ENCODE results near the gene RHOF.

The RHOF gene

DNA sequence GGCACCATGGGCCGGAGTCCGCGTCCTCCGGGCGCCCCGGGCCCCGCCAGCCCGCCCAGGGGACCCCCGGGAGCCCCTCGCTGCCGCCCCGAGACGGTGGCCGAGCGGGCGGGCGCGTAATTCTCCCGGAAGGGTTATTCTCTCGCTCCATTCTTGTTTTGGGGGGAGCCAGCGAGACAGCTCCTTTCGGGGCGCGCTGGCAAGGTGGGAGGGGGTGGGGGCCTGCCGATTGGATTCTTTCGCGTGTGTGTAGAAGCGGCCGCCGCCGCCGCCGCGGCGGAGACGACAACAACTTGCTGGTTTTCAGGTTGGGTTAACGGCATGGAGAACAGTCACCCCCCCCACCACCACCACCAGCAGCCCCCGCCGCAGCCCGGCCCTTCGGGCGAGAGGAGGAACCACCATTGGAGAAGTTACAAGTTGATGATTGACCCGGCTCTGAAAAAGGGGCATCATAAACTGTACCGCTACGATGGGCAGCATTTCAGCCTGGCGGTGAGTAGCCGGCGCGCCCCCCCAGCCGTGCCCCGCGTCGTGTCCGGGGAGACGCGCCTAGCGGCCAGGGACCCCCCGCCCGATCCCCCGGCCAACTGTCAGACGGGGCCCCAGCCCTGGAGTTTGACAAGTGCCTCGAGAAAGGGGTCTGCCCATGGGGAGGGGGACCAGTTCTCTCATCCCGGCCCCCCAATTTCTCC, 11.1 kb upstream of the RHOF start:
- peak; percentile 7 for DNase-seq

DNA sequence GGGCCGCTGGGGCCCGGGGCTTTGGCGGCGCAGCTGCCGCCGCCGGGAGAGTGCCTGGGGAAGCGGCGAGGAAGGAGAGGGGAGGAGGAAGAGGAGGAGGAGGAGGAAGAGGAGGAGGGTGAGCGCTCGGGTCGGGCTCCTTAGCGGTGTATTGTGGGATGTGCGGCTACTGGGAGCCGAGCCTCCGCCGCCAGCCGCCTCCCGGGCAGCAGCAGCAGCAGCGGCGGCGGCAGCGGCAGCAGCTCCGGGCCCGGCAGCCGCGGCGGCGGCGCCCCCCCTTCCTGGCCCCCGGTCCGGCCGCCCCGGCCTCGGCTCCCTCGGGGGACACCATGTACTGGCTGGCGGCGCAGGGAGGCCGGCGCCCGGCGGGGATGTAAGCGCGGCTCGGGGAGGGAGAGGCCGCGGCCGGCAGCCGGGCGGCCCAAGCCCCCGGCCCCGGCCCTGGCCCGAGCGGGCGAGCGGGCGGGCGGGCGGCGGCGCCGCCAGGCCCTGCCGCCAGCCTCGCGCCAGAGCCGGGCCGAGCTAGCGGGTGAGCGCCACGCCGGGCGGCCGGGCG, 10.5 kb upstream of the RHOF start, which contains the start of gene SETD1B:
Gene SETD1B, plus strand, starts transcription at position 149 of the 556 bp plus-strand sequence. CDS start 729 bp downstream, outside the sequence.
- no peak for DNase-seq

DNA sequence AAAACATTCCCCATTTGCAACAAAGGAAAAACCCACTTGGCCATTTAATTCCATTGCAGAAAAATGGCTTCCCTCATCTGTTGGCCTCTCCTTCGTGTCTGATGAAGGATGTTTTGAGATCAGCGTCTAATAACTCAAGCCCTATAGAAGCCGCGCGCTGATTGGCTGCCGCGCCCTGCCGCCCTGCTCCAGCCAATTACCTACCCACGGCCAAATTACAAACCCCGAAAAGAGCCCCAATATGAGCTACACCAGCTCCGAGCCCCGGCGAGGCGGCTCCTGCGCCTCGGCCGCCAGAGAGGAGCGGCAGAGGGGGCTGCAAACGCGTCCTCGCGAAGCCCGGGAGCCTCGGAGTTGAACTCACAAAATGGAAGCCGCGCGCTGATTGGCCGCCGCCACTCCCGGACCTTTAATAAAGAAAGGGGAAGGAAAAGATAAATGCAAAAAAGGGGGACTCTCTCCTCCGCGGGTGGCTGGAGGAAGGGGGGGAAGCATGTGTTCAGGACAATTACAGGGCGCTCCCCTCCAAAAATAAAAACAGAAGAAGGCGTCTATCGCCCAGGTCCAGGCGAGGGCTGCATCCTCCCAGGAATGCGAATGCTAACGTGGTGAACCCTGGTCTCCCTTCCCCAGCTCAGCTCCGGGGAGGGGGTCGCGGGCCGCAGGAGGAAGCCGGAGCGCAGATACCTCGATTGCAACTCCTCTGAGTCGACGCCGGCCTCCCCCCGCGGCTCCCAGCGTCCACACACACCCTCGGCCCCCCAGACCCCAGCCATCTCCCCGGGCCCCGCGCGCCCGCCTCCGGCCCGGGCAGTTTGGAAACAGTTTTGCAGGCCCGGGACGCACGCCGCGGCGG, 9.6 kb upstream of the RHOF start:
- DNase-seq: peak; percentile 94

DNA sequence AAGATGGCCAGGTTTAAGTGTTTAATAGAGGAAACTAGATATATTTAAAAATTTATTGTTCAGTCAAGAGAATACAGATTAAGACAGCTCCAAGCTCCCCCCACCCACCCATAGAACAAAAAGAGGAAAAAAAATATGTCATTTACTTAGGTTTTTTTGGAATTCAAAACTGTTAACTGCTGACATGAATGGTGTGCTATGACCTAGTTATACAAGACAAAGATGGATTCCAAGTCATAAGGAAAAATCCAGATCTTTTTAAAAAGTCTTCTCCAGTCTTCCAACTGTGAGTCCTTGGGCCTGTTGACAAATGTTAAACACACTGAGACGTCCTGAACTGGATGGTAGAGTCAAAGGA, 9.0 kb upstream of the RHOF start:
- no peak for DNase-seq

DNA sequence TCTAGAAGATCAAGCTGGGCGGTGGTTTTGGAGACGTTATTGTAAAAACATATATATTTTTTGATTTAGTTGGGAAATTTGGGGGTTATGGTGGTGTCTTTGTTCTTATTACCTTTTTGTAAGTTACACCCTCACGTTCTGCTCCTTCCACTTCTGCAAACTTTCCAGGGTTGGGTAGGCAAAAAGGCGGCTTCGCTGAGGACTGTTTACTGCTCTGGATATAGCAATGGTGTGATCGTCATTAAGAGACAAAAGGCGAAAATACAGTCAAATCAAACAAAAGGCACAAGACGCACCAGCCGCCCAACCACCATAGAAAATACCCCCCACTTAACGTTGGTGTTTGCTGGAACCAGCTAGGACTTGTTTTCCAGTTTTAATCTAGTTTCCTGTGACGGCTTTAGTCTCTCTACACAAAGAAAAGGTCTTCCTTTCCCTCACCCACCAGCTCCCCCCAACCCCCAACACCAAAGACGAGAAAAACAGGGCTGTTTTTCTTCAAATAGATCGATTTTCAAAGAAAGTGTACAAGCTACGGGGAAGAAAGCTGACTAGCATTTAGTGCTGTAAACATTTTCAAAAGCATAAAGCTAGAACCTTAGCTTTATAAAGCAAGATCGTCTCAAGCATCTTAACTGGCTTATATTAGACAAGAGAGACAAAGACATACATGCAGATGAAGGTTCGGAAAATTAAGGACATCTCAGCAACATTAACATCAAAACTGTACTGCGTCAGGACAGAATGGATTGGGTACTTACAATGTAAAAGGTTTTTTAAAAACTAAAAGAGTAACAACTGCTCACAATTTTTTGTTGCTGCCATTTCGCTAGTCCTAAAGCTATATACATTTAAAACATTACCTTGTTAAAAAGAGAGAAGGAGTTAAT, 8.4 kb upstream of the RHOF start:
- DNase-seq: peak; percentile 51

DNA sequence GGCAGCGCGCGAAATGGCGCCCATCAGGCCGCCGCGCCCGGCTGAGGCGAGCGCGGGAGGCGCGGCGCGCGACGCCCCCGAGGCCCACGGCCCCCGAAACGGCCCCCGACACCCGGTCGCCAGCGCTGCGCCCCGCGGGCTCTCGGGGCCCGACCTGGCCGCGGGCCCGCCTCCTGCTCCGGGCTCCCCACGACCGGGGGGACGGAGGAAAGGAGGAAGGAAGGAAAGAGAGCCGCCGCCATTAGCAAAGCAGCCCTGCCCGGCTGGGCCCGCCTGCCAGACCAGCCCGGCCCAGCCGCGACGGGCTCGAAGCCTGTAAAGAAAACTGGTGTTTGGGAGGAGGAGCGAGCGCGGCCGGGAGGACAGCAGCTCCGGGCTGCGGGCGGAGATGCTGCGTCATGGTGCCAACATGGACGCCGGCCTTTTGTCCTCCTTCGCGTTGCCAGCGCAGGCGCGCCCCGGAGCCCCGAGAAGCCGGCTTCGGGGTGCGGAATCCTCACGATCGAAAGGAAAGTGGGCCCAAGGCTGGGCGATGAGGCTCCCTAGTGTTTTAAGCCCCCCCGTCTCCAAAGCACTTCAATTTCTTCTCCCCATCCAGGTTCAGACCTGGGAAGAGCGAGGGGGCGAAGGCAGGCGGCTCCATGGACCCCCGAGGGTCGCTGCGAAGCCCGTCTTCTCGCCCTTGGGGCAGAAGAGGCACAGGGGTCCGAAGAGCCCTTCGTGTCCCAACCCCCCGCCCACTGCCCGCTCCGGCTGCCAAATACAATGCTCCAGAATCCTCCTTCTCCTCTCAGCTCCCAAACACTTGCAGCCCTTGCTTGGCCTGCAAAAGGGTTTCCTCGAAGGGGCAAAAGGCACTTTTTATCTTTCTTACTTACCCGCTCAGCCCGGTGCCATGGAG, 7.5 kb upstream of the RHOF start:
- peak; percentile 26 for DNase-seq

DNA sequence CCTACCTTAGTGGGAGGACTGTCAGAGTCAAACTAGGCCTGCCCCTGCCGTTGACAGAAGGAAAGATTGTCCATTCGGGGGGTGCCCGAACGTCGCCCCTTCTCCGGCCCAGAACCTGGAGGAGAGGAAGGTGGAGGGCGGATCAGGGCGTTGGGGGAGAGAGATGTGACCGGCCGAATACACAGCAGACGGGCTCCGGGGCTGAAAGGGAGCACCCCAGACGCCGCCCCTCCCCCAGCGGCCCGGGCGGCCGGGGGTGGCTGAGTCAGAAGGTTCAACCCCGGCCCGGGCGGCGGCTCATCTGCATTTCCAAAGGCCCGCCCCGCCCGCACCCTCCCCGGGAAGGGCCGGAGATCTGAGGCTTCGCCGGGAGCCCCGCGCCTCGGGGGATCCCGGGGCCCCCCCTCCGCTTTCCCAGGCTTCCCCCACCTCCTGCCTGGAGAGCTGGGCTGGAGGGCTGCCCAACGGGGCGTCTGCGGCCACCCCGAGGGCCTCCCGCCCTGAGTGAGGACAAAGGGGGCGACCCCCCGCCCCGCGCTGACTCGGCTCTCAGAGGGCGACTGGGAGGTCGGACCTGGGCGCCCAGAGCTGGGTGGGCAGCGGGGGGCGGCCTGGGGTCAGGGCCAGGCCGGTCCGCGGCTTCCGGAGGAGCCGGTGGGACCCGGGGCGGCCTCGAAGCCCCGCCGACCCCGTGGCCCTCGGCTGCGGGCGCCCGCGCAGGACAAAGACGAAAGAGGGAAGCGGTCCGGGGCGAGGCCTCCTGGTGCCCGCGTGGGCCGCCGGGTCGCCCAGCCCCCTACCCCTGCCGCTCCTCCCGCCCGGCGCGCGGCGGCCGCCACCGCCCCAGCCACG, 6.6 kb upstream of the RHOF start:
- DNase-seq: peak; percentile 35

DNA sequence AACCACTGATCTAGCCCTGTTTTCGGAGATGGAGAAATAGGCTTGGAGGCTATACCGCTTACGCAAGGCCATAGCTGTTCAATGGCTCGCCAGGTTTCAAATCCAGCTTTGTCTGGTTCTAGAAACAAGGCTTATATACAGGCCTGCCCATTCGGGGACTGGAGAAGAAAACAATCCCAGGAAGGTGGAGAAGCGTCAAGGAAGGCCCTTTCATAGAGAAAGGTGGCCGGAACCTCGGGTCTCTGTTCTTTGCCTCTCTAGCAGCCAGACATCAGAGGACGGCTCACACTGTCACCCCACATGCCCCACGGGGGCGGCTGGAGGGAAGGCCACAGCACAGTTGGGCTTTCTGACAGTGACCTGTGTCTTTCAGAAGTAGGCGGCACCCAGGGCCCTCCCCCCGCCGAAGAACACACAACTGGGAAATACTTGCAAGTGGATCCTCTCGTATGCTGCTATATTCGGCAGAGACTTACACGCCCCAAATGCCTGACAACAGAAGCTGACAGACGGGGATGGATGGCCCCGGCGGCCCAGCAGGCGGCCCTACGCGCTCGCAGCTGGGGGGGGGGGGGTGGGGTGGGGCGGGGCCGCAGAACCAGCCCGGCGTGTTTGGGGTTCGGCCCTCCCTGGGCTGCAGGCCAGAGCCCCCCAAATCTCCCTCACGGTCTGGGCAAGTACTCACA, 5.8 kb upstream of the RHOF start:
- DNase-seq: peak; percentile 59

DNA sequence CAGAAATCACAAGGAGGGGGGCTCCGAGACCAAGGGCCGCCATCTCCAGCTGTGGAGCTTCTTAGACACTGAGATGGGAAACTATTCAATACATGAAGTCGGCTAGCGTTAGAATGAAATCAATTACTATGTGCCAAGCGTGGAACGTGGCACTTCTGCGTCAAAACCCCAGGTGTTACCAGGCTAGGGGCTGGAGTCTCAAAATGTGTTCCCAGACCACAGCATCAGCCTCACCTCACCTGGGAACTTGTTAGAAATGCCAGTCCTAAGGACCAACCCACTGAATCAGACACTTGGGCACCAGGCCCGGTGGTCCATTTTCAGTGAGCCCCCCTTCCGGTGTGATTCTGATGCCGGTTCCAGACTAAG, 5.3 kb upstream of the RHOF start:
- no peak for DNase-seq

DNA sequence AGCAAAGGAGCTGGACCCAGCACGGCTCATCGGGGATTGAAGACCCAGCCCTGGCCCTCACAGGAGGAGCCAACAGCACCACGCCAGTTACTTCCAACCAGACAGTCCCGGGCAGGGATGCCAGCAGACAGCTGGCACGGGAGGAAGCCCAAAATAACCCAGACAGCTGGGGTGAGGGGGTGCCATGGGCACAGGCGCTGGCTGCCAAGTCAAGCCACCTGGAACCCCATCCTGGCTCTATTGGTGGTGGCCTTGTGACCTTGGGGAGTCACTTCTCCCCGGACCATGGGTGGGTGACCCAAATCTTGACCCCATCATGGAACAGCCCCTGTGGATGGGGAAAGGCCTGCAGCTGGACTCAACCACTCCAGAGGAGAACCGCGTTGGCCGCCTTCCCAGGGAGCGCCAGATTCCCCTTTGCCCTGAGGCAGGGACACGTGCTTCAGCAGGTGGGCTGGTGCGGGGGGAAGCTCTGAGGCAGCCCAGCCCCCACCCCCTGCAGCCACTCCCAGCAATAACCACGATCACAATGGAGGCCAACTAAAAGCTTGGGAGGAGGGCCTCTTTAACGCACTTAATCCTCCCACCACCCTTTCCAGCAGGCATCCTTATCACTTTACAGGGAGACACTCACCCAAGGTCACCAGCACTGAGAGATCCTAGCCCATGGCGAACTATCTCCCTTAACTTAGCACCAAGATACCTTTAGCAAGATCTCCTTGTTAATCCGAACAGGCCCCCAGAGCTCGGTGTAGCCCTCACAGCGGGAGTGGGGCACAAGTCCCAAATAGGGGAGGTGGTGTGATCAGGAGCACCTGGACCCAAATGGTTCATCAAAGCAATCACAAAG, 4.7 kb upstream of the RHOF start:
- DNase-seq: peak; percentile 87

DNA sequence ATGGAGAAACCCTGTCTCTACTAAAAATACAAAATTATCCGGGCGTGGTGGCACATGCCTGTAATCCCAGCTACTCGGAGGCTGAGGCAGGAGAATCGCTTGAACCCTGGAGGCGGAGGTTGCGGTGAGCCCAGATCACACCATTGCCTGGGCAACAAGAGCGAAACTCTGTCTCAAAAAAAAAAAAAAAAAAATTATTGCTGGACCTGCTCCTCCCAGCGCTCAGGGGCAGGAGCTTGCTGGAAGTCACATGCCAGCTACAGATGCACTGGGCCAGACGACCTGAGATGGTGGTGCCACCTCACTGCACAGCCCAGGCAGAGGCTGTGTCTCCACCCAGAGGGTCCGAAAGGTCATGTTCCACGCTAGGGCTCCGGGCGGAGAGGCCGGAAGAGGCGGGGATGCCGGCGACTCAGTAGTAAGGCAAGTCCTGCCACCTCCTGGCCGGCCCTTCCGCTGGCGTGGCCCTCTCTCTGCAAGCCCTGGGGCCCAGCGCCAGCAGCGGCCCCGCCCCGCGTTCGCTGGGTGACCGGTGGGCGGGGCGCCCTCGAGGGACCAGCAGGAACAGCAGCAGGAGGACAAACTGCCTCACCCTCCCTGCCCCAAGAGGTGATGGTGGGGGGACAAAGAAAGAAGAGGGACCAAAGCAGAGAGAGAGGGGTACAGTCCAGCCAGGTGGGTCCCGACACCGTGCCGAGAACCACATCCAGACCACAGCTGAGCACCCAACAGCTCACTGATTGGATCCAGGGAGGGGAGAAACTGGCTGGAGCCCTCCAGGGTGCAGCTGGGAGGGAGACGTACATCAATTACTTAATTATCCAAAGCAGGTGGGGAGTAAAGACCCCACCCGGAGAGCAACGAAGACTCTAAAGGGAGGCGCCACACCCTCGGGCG, 3.6 kb upstream of the RHOF start:
- DNase-seq: peak; percentile 48

DNA sequence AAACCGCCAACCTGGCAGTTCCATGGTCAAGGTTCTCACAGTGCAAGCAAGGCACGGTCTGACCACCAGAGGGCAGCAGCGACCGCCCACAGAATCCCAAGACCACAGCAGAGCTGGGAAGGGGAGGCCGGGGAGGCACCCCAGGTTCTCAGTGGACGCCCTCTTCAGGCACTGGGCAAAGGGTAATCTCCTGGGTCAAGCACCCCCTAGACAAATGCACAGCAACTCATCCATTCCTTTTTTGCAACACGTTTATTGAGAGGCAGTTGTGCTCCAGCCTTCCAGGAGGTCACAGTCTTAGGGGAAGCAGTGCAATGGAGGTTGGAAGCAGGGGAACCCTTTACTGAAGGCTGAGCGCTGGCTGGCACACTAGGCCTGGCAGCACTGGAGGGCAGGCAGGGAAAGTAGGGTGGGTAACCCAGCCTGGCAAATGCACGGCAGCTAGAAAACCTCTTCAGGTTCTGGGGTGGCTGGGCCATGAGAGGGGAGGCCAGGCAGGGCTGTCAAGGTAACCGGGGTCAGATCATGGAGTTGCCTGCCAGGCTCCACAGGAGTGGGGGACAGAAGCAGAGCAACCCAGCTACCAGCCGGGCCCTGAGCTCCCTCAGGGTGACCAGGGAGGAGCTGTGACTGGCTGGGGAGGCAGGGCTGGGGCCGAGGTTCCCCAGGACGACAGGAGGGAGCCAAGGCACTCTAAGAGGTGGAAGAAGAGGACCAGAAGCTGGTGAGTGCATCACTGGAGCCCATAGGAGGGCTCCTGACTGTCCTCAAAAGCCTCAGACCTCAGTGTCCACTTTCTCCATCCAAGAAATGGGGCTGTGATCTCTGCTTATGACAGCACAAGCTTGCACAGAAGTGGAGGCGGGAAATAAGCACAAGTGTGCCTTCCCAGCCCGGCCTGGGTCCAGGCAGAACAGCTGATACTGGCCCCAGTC, 1.8 kb upstream of the RHOF start:
- peak; percentile 56 for DNase-seq

DNA sequence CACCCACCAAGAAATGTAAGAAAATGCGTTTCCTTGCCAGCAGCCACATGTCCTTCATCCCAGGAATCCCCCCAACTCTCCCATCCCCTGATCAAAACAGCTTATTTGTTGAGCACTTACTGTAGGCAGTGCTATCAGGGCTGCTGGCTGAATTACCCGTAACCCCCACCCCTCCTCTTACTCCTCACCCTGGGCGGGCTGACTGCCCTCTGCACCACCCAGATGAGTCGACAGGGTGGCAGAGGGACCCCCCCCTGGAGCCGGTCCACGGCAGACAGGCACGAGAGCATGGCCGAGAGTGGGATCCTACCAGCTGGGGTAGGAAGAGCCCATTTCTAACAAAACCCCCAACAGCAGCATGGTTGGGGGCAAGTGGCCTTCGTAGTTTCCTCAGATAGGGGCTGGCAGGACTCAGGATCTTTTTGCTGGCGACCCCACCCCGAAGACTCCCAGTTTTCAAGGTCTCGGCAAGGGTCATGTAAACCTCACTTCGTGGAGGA, 1.1 kb upstream of the RHOF start:
- DNase-seq: no peak

DNA sequence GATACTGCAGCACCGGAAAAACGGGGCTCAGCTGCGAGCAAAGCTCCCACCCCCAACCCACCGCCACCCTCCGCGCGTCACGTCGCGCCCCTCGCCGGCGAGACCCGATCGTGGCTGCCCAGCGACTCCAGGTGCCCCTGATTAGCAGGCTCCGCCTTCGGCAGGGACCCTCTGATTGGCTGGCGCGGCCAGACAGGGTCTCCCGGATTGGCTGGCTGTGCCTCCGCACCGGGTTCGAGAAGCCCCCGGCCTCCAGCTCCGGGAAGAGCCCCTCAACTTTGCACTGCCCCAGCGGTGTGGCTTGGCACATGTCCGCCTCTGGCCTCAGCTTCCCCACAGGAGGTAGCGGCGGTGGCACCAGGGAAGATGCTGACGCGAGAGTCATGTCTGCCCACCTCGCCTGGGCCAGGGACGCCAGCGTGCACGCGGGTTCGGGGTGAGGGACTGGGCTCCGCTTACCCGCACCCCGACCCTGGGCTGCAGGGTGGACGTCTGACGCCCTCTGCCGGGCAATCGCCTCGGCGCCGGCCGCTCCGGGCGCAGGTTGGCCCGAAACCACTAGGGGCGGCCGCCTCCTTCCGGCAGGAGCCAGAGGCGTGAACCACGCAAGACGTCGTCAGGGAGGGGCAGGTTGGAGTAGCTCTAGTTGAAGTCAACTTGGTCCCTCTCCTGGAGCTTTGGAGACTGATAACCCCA, 498 bp upstream of the RHOF start:
- peak; percentile 66 for DNase-seq

DNA sequence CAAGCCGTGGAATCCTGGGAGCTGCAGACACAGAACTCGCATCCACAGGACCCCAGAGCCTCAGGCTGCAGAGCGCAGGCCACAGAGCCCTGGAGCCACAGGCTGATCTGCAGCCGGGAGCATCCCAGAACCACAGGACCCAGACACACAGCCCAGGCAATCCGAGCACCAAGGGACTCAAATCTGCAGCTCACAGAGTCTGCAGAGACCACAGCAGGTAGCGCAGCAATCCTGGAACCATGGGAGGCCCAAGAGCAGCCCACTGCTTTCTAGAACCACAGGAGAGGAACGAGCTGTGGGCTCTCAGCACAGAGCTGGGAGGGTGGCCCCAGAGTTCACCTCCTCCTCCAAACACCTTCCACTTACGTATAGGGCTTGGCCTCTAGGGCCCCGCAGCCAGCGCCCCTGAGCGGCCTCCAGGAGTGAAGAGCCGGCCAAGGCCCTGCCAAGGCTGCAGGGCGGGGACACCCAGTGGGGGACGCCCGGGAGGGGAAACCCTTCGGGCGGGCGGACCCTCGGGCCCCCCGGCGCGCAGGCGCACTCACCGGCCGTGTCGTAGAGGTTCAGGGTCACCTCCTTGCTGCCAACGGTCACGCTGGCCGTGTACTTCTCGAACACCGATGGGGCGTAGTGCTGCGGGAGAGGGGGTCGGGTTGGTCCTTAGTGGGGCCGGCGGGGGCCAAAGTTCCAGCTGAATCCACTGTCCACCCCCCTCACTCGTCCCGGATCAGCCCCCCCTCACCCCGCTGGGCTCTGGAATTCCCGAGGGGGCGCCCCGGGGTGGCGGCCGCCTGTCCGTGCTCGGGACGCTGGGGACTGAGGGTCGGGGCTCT, 665 bp downstream of the RHOF start:
- DNase-seq: no peak

Measured in NCI-H1092 treated with DMSO at 0.1 percent for 48 hours (cell line).